CD8-positive, alpha-beta memory T cell (primary cell): Measurements from ENCODE around the gene PKD2L2. TPM values are rescaled to one million over a fixed set of nuclear protein-coding genes. Genes with fewer than 3 reads are reported as not detected.
A peak's percentile ranks its signal among the peaks of the same experiment; 100 is the strongest.
"Not testable (repeated sequence)": the region's sequence is repeated elsewhere in the genome, so short reads cannot be mapped to it uniquely, and the experiment has no call there.

Experiments
- CTCF ChIA-PET: fragments of 350-600 bp; sonication (Branson Sonifier 250); formaldehyde crosslinking; loops from one replicate; lab custom pipeline; 2021; ENCODE audit warnings: antibody characterized with exemption; lab: Charles Lee
- POLR2A ChIA-PET: fragments of 350-600 bp; sonication (Branson Sonifier 250); formaldehyde crosslinking; loops from one replicate; lab custom pipeline; 2021; ENCODE audit warnings: antibody characterized with exemption; lab: Charles Lee
- DNase-seq, 5 donors: peaks; one replicate each; pipeline versions ENCODE4 v3.0.0 to v3.0.0-alpha.2; 2020 to 2022; ENCODE audit warnings: mixed read lengths in 1 of 5
- H3K27ac ChIP-seq: one replicate; pipeline ENCODE4 v1.7.0; 2013; ENCODE audit warnings: low read depth, mild to moderate bottlenecking, low read length, moderate library complexity
- H3K27me3 ChIP-seq: 2 replicates; pipeline ENCODE4 v1.7.0; 2013; ENCODE audit warnings: low read length, mild to moderate bottlenecking; ENCODE audit not compliant: insufficient read depth, poor library complexity, severe bottlenecking
- H3K36me3 ChIP-seq: 2 replicates; pipeline ENCODE4 v1.7.0; 2013; ENCODE audit warnings: mild to moderate bottlenecking, low read length, moderate library complexity; ENCODE audit not compliant: insufficient read depth
- H3K4me1 ChIP-seq: 2 replicates; pipeline ENCODE4 v1.7.0; 2013; ENCODE audit warnings: mild to moderate bottlenecking, low read length, moderate library complexity; ENCODE audit not compliant: insufficient read depth
- H3K4me3 ChIP-seq: 2 replicates; pipeline ENCODE4 v1.7.0; 2013; ENCODE audit warnings: mild to moderate bottlenecking, low read length
- H3K9me3 ChIP-seq: 2 replicates; pipeline ENCODE4 v1.7.0; 2013; ENCODE audit warnings: mild to moderate bottlenecking, low read length
- H3K27ac Mint-ChIP-seq, 8 donors: one replicate each; pipeline ENCODE4 v1.8.0; 2020 to 2021; ENCODE audit warnings: mixed read lengths in 8 of 8, mild to moderate bottlenecking in 6 of 8, inconsistent platforms in 3 of 8, moderate library complexity in 3 of 8
- H3K27me3 Mint-ChIP-seq, 2 donors: one replicate each; pipeline ENCODE4 v1.8.0; 2020 to 2021; ENCODE audit warnings: mixed read lengths in 2 of 2, mild to moderate bottlenecking in 1 of 2, moderate library complexity in 1 of 2
- H3K36me3 Mint-ChIP-seq, 3 donors: one replicate each; pipeline ENCODE4 v1.8.0; 2020 to 2021; ENCODE audit warnings: mixed read lengths in 3 of 3, inconsistent platforms in 1 of 3, mild to moderate bottlenecking in 1 of 3
- H3K4me1 Mint-ChIP-seq, 3 donors: one replicate each; pipeline ENCODE4 v1.8.0; 2020 to 2021; ENCODE audit warnings: mixed read lengths in 3 of 3, inconsistent platforms in 1 of 3, mild to moderate bottlenecking in 1 of 3
- H3K4me3 Mint-ChIP-seq, 7 donors: one replicate each; pipeline ENCODE4 v1.8.0; 2020 to 2021; ENCODE audit warnings: mixed read lengths in 7 of 7, mild to moderate bottlenecking in 6 of 7, moderate library complexity in 4 of 7, inconsistent platforms in 2 of 7
- H3K9me3 Mint-ChIP-seq, 5 donors: one replicate each; pipeline ENCODE4 v1.8.0; 2020 to 2022; ENCODE audit warnings: mixed read lengths in 5 of 5, mild to moderate bottlenecking in 3 of 5, moderate library complexity in 2 of 5, inconsistent platforms in 1 of 5
- polyA plus RNA-seq: library from polyadenylated mRNA; unstranded; fragments of 300-500 nt; fragmentation: Illumina TruSeq; gene quantifications from one replicate; pipeline ENCODE4 v1.2.3, GENCODE V29; 2021
- total RNA-seq, 2 experiments: library from RNA; stranded (reverse); gene quantifications; one replicate each; pipeline ENCODE4 v1.2.3, GENCODE V29; 2021

PKD2L2 gene
- total and polyA plus RNA-seq, 3 experiments from 2014 or later: 0.41 TPM; not detected in 2

DNA sequence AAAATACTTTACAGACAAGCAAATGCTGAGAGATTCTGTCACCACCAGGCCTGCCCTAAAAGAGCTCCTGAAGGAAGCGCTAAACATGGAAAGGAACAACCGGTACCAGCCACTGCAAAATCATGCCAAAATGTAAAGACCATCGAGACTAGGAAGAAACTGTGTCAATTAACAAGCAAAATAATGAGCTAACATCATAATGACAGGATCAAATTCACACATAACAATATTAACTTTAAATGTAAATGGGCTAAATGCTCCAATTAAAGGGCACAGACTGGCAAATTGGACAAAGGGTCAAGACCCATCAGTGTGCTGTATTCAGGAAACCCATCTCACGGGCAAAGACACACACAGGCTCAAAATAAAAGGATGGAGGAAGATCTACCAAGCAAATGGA, 81.1 kb downstream of the PKD2L2 start:
- H3K27ac Mint-ChIP-seq, H3K4me1 Mint-ChIP-seq, POLR2A ChIA-PET: not testable (repeated sequence)

GRCh38 chr5:137975208-137975607, 86.0 kb downstream of the PKD2L2 start:
- H3K27me3 Mint-ChIP-seq: no peaks in the 10 kb centered on the region
- Histone ChIP-seq H3K4me1 (no peaks in the 10 kb centered on the region), H3K27ac (no peak overlapping the region), H3K36me3 (peaks cover 7% of the 10 kb centered on the region), H3K27me3 (no peaks in the 10 kb centered on the region), H3K9me3 (no peaks in the 10 kb centered on the region), H3K4me3 (no peak overlapping the region)
- ChIA-PET CTCF (no interaction called here), POLR2A (no interaction called here)
- peak overlapping the region in 1 of 8 donors; percentile 56 for H3K27ac Mint-ChIP-seq
- no peak for DNase-seq
- H3K9me3 Mint-ChIP-seq: peaks cover 0 to 6% (median 3%) of the 10 kb centered on the region in 5 donors
- H3K4me3 Mint-ChIP-seq: no peak overlapping the region
- peaks cover 4 to 17% (median 6%) of the 10 kb centered on the region in 3 donors for H3K4me1 Mint-ChIP-seq
- peaks cover 31 to 57% (median 37%) of the 10 kb centered on the region in 3 donors for H3K36me3 Mint-ChIP-seq

More for the DNA sequence above, 81.1 kb downstream of the PKD2L2 start:
- Mint-ChIP-seq H3K4me3 (peak overlapping the region in 1 of 7 donors; percentile 56), H3K36me3 (peaks cover 13 to 50% (median 26%) of the 10 kb centered on the region in 3 donors)
- H3K4me3 ChIP-seq, H3K27me3 ChIP-seq, H3K36me3 ChIP-seq, H3K27me3 Mint-ChIP-seq, H3K9me3 ChIP-seq, H3K4me1 ChIP-seq, DNase-seq, H3K9me3 Mint-ChIP-seq, CTCF ChIA-PET, H3K27ac ChIP-seq: not testable (repeated sequence)

DNA sequence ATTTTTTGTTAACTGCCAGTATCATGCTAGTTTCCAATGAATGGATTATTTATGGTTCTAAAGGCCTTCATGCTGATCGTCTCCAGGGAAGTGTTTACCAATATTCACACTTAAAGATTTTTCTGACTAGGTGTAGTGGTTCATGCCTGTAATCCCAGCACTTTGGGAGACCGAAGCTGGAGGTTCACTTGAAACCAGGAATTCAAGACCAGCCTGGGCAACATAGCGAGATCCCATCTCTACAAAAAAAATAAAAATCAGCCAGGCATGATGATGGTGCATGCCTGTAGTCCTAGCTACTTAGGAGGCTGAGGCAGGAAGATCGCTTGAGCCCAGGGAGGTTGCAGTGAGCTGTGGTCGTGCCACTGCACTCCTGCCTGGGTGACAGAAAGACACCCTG, 100.2 kb downstream of the PKD2L2 start:
- Mint-ChIP-seq H3K9me3 (no peaks in the 10 kb centered on the region), H3K27ac (peak overlapping the region in 1 of 8 donors; percentile 26), H3K27me3 (no peaks in the 10 kb centered on the region), H3K36me3 (peaks cover 1 to 55% (median 17%) of the 10 kb centered on the region in 3 donors), H3K4me3 (no peak overlapping the region), H3K4me1 (peaks cover 25 to 52% (median 47%) of the 10 kb centered on the region in 3 donors)
- Histone ChIP-seq H3K9me3 (no peaks in the 10 kb centered on the region), H3K27me3 (no peaks in the 10 kb centered on the region), H3K4me1 (no peaks in the 10 kb centered on the region), H3K27ac (no peak overlapping the region), H3K4me3 (no peak overlapping the region), H3K36me3 (peaks cover 7% of the 10 kb centered on the region)
- POLR2A ChIA-PET: no interaction called here
- CTCF ChIA-PET: interaction anchor here (1.0 kb wide), 1 partner anchor 46 kb away, joined by 3 read pairs; no protein-coding TSS in a partner anchor
- no peak for DNase-seq

Other genes with a start within 250 kb of the PKD2L2 start
- gene KLHL3, start 153.4 kb upstream of the PKD2L2 start, total RNA-seq: 1 to 10 TPM; 2.7 to 3.3 TPM
- gene KLHL3, start 153.4 kb upstream of the PKD2L2 start, polyA plus RNA-seq: 3.4 TPM
- gene HNRNPA0, start 135.1 kb upstream of the PKD2L2 start, total RNA-seq: 10 to 100 TPM; 42.7 to 45.9 TPM
- gene HNRNPA0, start 135.1 kb upstream of the PKD2L2 start, polyA plus RNA-seq: 20.1 TPM
- not detected for gene MYOT, start 21.6 kb upstream of the PKD2L2 start, total RNA-seq
- not detected for gene MYOT, start 21.6 kb upstream of the PKD2L2 start, polyA plus RNA-seq
- gene FAM13B, start 143.6 kb downstream of the PKD2L2 start, total RNA-seq: 10 to 100 TPM; 25.3 to 28.9 TPM
- 37.2 TPM for gene FAM13B, start 143.6 kb downstream of the PKD2L2 start, polyA plus RNA-seq
- gene WNT8A, start 194.6 kb downstream of the PKD2L2 start, total RNA-seq: not detected
- gene WNT8A, start 194.6 kb downstream of the PKD2L2 start, polyA plus RNA-seq: not detected
- gene NME5, start 250.0 kb downstream of the PKD2L2 start, total RNA-seq: not detected
- not detected for gene NME5, start 250.0 kb downstream of the PKD2L2 start, polyA plus RNA-seq